ENCODE results near the gene PAK1.

DNA sequence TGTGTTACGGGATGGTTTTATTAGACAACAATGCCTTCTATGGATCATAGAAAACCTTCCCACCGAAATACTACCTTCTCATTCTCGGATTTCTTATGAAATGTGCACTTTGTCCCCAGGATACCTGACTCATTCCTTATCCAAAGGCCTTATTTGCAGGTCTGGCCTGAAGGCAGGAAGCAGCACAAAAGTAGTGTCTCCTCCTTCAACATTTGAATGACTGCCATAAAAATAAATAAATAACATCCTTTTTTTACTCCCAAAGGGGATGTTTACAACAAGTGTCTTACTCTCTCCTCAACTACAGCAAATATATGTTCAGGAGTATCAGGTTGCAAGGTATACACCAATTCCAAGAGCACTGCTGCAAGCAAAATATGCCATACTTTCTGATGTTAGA is 41.6 kb upstream of the PAK1 start:
- TF ChIP-seq HLTF (IDR thresholded peaks at IDR 0.05) (no peak), MEF2A (IDR thresholded peaks at IDR 0.05; ENCODE audit: control insufficient read depth, low read depth, low read length) (no peak)
- TF ChIP-seq, protein P1, sequence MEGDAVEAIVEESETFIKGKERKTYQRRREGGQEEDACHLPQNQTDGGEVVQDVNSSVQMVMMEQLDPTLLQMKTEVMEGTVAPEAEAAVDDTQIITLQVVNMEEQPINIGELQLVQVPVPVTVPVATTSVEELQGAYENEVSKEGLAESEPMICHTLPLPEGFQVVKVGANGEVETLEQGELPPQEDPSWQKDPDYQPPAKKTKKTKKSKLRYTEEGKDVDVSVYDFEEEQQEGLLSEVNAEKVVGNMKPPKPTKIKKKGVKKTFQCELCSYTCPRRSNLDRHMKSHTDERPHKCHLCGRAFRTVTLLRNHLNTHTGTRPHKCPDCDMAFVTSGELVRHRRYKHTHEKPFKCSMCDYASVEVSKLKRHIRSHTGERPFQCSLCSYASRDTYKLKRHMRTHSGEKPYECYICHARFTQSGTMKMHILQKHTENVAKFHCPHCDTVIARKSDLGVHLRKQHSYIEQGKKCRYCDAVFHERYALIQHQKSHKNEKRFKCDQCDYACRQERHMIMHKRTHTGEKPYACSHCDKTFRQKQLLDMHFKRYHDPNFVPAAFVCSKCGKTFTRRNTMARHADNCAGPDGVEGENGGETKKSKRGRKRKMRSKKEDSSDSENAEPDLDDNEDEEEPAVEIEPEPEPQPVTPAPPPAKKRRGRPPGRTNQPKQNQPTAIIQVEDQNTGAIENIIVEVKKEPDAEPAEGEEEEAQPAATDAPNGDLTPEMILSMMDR (IDR thresholded peaks at IDR 0.05 in 2 of 3, conservative IDR thresholded peaks at IDR 0.05 in 1 of 3; ENCODE audit: insufficient read depth in 2 of 3, low read depth in 1 of 3, low read length in 3 of 3) = no peak
- TF ChIP-seq, protein P2, sequence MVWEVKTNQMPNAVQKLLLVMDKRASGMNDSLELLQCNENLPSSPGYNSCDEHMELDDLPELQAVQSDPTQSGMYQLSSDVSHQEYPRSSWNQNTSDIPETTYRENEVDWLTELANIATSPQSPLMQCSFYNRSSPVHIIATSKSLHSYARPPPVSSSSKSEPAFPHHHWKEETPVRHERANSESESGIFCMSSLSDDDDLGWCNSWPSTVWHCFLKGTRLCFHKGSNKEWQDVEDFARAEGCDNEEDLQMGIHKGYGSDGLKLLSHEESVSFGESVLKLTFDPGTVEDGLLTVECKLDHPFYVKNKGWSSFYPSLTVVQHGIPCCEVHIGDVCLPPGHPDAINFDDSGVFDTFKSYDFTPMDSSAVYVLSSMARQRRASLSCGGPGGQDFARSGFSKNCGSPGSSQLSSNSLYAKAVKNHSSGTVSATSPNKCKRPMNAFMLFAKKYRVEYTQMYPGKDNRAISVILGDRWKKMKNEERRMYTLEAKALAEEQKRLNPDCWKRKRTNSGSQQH (CRISPR knock-in tag; IDR thresholded peaks at IDR 0.05) = no peak
